NOMO-1 treated with DMSO at 0.1 percent for 48 hours (cell line): Measurements from ENCODE around the gene C1orf116.

Source experiments
- DNase-seq: peaks from one replicate; lab custom pipeline; 2025; ENCODE audit not compliant: unreplicated experiment; lab: John Stamatoyannopoulos, UW

C1orf116 gene

GRCh38 chr1:207020709-207021107, 11.8 kb downstream of the C1orf116 start:
- DNase-seq: no peak

- DNase-seq: no peak
Measured at GRCh38 chr1:207020065-207020708, 12.4 kb downstream of the C1orf116 start.

GRCh38 chr1:207019661-207020060, 12.9 kb downstream of the C1orf116 start:
- DNase-seq: no peak

DNA sequence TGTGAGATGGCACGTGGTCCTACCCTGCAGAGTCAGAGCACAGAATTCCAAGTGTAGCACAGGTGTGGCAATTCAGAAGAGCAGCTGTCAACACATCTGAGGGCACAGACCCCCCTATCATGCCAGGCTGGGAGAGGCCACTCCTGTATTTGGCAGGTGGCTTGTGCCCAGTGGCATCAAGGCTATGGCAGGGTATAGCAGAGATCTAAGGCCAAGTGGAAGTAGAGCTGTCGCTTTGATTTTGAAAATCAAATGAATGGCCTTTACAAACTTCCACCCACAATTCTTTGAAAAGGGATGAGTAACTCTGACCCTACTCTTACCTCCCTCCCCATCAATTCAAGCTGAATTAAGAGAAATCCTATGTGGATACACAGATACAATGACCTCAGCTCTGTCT, 13.4 kb downstream of the C1orf116 start:
- no peak for DNase-seq

- no peak for DNase-seq
Measured at GRCh38 chr1:207018707-207019106, 13.8 kb downstream of the C1orf116 start.

DNA sequence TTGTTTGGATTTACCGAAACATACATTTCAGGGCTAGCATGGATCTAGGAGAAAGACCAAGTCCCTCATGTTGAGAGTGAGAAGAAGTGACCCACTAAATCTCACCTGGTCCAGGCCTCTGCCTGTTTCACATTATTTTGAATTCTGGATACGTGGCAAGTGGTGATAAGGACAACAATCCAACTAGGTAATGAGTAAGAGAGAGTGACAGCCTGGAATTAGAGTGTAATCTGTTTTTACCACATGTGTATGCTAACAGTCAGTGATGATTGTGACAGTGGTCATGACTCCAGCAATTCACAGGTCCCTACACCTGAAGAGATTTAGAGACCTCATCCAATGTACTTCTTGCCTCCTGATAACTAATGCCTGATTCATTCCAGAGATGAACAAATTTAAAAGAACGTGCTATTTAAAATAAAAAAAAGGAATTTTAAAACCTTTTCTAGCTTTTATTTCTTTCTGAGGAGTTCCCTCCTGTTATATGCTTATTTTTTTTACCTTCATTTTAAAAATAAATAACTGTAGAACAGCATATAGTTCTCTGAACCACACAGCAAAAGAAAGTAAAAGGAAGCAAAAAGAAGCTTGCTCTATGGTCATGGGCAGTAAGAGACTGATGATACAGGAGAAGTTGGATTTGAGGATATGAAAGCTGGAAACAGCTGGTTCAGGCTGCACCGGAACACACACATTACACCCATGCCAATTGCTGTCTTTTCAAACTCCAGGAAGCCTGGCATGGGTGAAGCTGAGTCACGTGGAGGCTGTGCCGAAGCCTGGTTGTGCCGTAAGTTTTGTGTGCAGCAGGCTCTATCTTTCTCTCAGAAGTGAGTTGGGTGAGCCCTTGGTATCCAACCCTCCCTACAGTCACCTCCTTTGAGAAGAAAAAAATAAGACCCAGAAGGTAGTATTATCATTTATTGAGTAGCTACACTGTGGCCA, 14.7 kb downstream of the C1orf116 start:
- peak; percentile 76 for DNase-seq

- no peak for DNase-seq
Measured at GRCh38 chr1:207015791-207016190, 16.8 kb downstream of the C1orf116 start.

GRCh38 chr1:207014728-207015127, 17.8 kb downstream of the C1orf116 start:
- DNase-seq: no peak

- no peak for DNase-seq
Measured at GRCh38 chr1:207013321-207014085, 19.1 kb downstream of the C1orf116 start.

GRCh38 chr1:207010726-207011125, 21.8 kb downstream of the C1orf116 start:
- no peak for DNase-seq

GRCh38 chr1:207009945-207010344, 22.6 kb downstream of the C1orf116 start:
- no peak for DNase-seq

- DNase-seq: no peak
Measured at GRCh38 chr1:207009182-207009850, 23.2 kb downstream of the C1orf116 start.

GRCh38 chr1:207007352-207008033, 25.1 kb downstream of the C1orf116 start:
- no peak for DNase-seq

GRCh38 chr1:207006914-207007313, 25.6 kb downstream of the C1orf116 start:
- no peak for DNase-seq

GRCh38 chr1:207006083-207006482, 26.5 kb downstream of the C1orf116 start:
- DNase-seq: no peak

DNA sequence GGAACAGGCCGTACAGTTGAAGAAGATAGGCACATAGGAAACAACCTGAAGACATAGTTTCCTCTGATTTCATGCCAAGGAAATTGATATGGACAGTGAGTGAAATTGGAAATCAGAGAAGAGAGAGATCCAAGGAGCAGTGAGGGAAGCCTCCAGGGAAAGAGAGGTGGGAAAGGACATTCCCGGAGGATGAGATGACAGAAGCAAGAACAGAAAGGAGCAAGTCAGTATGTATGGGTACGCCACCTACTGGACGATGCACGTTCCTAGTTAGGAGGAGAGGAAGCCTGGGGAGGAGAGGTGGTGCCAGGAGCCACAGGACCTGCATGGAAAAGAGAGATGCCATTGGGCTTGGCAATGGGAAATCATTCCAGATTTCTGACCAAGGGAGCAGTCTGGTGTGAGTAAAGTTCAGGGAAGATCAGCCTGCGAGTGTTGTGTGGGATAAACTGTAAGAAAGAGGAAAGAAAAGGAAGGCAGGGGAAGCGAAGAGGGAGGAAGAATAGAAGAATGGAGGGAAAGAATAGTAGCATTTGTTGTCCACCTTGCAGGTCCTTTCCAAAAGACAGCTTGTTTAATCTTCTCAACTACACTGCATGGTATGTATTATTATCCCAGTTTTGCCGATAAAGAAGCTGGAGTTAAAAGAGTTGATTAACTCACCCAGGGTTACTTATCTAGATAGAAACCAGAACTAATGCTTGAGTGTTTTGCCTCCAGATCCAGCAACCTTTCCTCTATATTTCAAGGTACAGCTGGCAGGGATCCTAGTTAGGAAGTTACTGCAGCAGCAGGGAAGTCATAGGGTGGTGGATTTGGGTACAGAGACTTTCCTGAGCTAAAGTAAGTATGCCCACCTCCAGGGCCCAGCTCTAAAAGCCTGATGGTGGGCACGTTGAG, 27.4 kb downstream of the C1orf116 start:
- peak; percentile 22 for DNase-seq

DNA sequence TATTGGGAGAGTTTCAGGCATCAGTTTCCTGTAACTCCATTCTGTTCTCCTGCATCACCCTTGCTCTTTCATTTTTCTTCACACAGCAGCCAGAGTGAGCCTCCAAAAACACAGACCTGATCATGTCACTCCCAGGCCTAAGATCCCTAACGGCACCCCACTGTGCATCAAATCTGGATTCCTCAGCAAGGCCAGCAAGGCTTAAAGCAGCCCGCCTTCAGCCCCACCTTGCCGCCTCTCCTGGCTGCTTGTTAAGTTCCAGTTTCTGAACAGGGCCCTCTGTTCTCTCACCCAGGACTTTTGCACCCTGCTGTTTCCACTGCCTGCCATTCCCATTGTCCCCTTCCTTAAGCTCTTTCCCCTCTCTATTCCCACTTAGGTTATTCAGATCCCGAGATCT, 29.3 kb downstream of the C1orf116 start:
- DNase-seq: no peak

GRCh38 chr1:207002724-207003146, 29.8 kb downstream of the C1orf116 start:
- no peak for DNase-seq

GRCh38 chr1:207001492-207002245, 30.9 kb downstream of the C1orf116 start:
- no peak for DNase-seq
